Brain microvascular endothelial cell (primary cell): ENCODE data around the gene IDH3A.

Source experiments
- DNase-seq: peaks from one replicate; pipeline ENCODE4 v3.0.0-alpha.2; 2020
- H3K27ac ChIP-seq: fragments of 250-450 bp; sonication (Bioruptor Pico); 2 replicates; pipeline ENCODE4 v1.5.1; 2020; ENCODE audit warnings: mild to moderate bottlenecking, moderate library complexity
- H3K27me3 ChIP-seq: fragments of 250-450 bp; sonication (Bioruptor Pico); replicated peaks from 2 replicates; pipeline ENCODE4 v1.5.1; 2020; ENCODE audit warnings: mild to moderate bottlenecking
- H3K36me3 ChIP-seq: fragments of 250-450 bp; sonication (Bioruptor Pico); replicated peaks from 2 replicates; pipeline ENCODE4 v1.5.1; 2020; ENCODE audit warnings: mild to moderate bottlenecking
- H3K4me3 ChIP-seq: 2 replicates; pipeline ENCODE4 v1.5.1; 2011; ENCODE audit warnings: low read depth, mild to moderate bottlenecking, control low read depth, low read length, moderate library complexity
- in situ Hi-C: cut with HindIII; loops from 2 replicates; pipeline ENCODE4 v1.10.0; 2017; ENCODE audit warnings: low sequenced_read_pairs, low pct_ligation_motif_present
- TF ChIP-seq, protein P1 (sequence below): IDR thresholded peaks from 2 replicates; pipeline ENCODE4 v1.5.1; 2011; ENCODE audit warnings: low read depth, mild to moderate bottlenecking, moderate library complexity, low read length, control low read depth, inconsistent platforms; ENCODE audit errors: missing control alignments

IDH3A gene

DNA sequence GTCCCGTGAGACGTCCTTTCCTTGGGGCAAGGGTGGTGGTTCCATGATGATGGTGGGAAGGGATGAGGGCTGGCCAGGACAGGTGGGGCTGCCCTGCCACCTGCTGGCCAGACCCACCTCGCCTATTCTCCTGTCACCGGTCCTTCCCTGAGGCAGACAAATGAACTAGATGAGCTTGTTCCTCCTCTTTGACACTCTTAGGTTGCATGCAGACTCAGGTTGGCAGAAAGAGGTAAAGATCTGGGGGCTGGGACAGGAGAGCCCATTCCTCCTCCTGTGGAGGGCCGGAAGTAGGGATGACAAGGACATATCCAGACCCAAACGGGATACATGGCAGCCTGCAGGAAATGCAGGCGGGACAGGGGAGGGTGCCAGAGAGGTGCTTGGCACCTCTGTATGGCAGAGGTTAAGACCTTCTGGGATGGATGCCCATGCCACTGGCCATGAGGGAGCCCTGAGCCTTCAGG lies 46.6 kb downstream of the IDH3A start:
- no peak overlapping the region for H3K4me3 ChIP-seq
- H3K27me3 ChIP-seq = no peaks in the 10 kb centered on the region
- H3K27ac ChIP-seq = no peak overlapping the region
- TF ChIP-seq, protein P1, sequence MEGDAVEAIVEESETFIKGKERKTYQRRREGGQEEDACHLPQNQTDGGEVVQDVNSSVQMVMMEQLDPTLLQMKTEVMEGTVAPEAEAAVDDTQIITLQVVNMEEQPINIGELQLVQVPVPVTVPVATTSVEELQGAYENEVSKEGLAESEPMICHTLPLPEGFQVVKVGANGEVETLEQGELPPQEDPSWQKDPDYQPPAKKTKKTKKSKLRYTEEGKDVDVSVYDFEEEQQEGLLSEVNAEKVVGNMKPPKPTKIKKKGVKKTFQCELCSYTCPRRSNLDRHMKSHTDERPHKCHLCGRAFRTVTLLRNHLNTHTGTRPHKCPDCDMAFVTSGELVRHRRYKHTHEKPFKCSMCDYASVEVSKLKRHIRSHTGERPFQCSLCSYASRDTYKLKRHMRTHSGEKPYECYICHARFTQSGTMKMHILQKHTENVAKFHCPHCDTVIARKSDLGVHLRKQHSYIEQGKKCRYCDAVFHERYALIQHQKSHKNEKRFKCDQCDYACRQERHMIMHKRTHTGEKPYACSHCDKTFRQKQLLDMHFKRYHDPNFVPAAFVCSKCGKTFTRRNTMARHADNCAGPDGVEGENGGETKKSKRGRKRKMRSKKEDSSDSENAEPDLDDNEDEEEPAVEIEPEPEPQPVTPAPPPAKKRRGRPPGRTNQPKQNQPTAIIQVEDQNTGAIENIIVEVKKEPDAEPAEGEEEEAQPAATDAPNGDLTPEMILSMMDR = peak; percentile 79
- in situ Hi-C loops = no loop called here
- no peak for DNase-seq
- H3K36me3 ChIP-seq = no peaks in the 10 kb centered on the region

DNA sequence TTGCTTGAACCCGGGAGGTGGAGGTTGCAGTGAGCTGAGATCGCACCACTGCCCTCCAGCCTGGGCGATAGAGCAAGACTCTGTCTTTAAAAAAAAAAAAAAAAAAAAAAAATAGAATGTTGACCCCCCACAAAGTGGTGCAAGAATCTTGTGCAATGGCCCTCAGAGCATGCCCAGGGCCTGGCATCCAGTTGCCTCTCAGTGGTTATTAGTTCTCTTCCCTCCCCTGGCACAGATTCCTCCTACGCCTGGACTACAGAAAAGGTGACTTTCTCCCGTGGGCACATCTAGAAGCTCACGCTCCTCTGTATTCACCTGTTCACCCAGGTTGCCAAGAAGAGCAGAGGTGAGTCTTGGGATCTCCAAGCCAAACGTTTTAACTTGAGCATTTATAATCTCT lies 48.5 kb downstream of the IDH3A start:
- TF ChIP-seq, protein P1 = no peak
- in situ Hi-C loops = no loop called here
- Histone ChIP-seq H3K36me3 (no peaks in the 10 kb centered on the region), H3K27ac (no peak overlapping the region), H3K27me3 (no peaks in the 10 kb centered on the region), H3K4me3 (no peak overlapping the region)
- no peak for DNase-seq

DNA sequence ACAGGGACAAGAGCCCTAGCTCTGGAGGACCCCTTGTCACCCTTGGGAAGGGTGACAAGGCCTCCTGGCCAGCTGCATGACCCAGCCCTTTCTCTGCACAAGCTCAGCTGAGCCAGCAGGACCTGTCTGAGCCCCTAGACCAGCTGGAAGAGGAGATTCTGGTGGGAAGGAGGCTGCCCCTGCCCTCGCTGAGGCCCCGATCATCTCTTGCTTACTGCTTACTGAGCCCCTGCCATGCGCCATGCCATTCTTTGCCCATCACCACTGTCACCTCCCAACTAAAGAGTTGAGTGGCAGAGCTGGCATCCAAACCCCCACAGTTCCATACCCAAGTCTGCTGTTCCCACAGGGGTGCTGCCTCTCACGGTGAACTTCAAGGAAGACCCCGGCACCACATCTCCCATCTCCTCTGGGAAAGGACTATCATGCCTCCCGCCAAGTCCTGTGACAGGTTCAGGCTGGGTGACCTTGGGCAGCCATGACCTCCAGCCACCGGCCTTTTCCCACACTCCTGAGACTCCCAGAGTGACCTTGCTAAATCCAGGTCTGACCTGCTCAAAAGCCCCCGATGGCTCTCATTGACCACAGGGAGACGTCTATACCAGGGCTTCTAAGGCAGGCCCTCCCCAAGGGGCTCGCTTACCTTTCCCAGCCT lies 51.2 kb downstream of the IDH3A start:
- Histone ChIP-seq H3K4me3 (no peak overlapping the region), H3K27me3 (no peaks in the 10 kb centered on the region), H3K27ac (no peak overlapping the region), H3K36me3 (no peaks in the 10 kb centered on the region)
- DNase-seq = no peak
- in situ Hi-C loops = no loop called here
- TF ChIP-seq, protein P1 = no peak

DNA sequence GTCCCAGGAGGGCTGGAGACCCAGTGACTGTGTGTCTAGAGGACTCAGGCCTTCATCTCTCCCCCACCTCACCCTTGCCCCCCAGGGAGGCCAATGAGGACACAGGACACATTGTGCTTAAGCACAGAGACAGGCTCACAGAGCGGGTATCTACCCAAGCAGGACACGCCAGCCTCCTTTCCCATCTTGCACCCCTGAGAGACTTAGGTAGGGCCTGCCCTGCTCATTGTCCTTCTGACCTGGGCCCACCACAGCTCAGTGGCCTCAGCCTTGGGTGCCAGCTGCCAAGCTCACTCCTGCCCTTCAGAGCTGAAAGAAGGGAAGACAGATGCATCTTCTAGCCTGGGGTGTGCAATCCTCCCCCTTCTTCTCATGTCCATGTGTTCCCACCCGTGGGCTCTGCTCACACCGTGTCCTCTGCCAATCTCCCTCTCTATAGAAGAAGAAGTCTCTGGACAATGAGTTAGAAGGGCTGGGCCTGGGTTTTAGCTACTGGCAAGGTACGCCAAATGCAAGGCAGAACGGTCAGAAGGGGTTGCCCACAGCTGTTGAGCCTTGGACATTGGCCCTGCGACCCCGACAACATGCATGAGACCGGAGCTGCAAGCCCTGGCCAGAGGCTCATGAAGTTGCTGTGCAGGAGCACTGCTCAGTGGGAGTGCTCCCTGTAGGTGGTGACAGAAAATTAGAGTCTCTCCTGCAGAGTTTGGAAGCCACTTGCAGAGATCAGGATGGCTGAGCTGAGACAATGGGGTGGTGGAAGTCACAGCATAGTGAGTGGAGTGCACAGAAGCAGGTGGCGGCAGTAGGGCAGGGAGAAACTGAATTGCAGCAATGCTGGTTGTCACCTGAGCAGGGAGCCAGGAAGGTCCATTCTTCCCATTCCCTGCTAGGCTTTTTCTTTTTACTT lies 52.4 kb downstream of the IDH3A start:
- Histone ChIP-seq H3K36me3 (no peaks in the 10 kb centered on the region), H3K27ac (no peak overlapping the region), H3K27me3 (no peaks in the 10 kb centered on the region), H3K4me3 (no peak overlapping the region)
- TF ChIP-seq, protein P1 = no peak
- DNase-seq = no peak
- in situ Hi-C loops = no loop called here

DNA sequence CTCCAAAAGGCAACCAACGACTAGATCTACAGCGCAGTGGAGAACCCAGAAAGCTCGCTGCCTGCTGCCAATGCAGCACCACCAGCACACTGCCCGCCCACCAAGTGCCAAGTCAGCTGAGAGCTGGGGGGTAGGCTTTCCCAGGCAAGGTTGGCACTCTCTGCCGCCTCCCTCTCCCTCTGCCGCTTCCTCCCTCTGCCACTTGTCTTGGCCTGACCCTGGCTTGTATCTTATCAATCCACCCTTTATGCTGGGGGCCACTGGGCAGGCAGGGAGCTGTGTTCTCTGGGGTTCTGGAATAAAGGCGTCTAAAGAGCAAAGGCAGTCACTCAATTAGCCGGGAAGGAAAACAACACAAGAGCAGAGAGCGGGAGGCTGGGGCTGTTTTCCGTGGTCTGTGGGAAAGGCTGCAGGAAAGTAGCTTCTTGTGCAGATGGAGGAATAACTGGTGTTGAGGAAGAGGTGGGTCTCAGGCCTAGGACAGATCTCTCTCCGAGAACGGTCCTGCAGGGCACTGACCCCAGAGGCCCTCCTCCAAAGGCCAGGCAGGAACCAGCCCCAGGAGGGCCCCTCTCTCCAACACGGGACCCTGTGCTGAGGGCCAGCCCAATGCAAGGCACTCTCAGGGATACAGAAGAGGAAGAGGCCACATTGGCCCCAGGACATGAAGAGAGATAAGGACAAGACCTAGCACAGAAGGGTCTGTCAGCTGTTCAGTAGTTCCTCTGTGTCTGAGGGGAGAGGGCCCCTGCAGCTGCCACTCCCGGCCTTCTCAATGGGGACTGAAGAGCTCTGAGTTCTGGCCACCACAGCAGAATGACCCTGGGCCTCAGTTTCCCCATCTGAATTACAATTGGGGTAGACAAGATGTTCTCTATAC lies 54.4 kb downstream of the IDH3A start:
- no peaks in the 10 kb centered on the region for H3K36me3 ChIP-seq
- in situ Hi-C loops = no loop called here
- TF ChIP-seq, protein P1 = no peak
- no peak overlapping the region for H3K27ac ChIP-seq
- no peak for DNase-seq
- H3K27me3 ChIP-seq = no peaks in the 10 kb centered on the region
- H3K4me3 ChIP-seq = no peak overlapping the region
